H9 (cell line): Measurements from ENCODE around the gene SUPT3H. TPM values are rescaled to one million over a fixed set of nuclear protein-coding genes. Genes with fewer than 3 reads are reported as not detected.

Experiments
- DNase-seq: peaks from one replicate; pipeline ENCODE4 v3.0.0-alpha.2; 2017
- H2AFZ ChIP-seq: one replicate; pipeline ENCODE4 v1.6.1; 2013; ENCODE audit warnings: mild to moderate bottlenecking, low read length, control low read depth, moderate library complexity
- H2AK5ac ChIP-seq: 2 replicates; pipeline ENCODE4 v1.6.1; 2013; ENCODE audit warnings: low read length, control low read depth, mixed read lengths; ENCODE audit not compliant: insufficient read length
- H2BK120ac ChIP-seq: one replicate; pipeline ENCODE4 v1.6.1; 2013; ENCODE audit warnings: low read depth, mild to moderate bottlenecking, low read length, control low read depth, inconsistent platforms; ENCODE audit not compliant: poor library complexity, severe bottlenecking
- H2BK12ac ChIP-seq: 2 replicates; pipeline ENCODE4 v1.6.1; 2013; ENCODE audit warnings: low read length, control low read depth, mixed read lengths, low read depth; ENCODE audit not compliant: insufficient read length
- H2BK15ac ChIP-seq: 2 replicates; pipeline ENCODE4 v1.6.1; 2013; ENCODE audit warnings: low read depth, low read length, control low read depth
- H2BK20ac ChIP-seq: one replicate; pipeline ENCODE4 v1.6.1; 2013; ENCODE audit warnings: low read depth, mild to moderate bottlenecking, low read length, control low read depth, inconsistent platforms; ENCODE audit not compliant: poor library complexity, severe bottlenecking
- H2BK5ac ChIP-seq: 2 replicates; pipeline ENCODE4 v1.6.1; 2013; ENCODE audit warnings: low read length, control low read depth, mixed read lengths; ENCODE audit not compliant: insufficient read length
- H3K14ac ChIP-seq: 2 replicates; pipeline ENCODE4 v1.6.1; 2013; ENCODE audit warnings: low read length, control low read depth; ENCODE audit not compliant: insufficient read depth
- H3K18ac ChIP-seq: 2 replicates; pipeline ENCODE4 v1.6.1; 2013; ENCODE audit warnings: low read depth, mild to moderate bottlenecking, mixed read lengths, low read length, control low read depth; ENCODE audit not compliant: insufficient read length
- H3K23ac ChIP-seq: 2 replicates; pipeline ENCODE4 v1.6.1; 2013; ENCODE audit warnings: low read length, control low read depth, mixed read lengths, low read depth; ENCODE audit not compliant: insufficient read length
- H3K23me2 ChIP-seq: 2 replicates; pipeline ENCODE4 v1.6.1; 2013; ENCODE audit warnings: low read depth, mild to moderate bottlenecking, mixed read lengths, low read length, control low read depth; ENCODE audit not compliant: insufficient read length, poor library complexity, severe bottlenecking
- H3K27ac ChIP-seq: 2 replicates; pipeline ENCODE4 v1.5.1; 2013; ENCODE audit warnings: low read length, control low read depth, mixed read lengths, low read depth; ENCODE audit not compliant: insufficient read length
- H3K27me3 ChIP-seq: 2 replicates; pipeline ENCODE4 v1.6.1; 2013; ENCODE audit warnings: low read length, control low read depth, inconsistent platforms; ENCODE audit not compliant: insufficient read depth
- H3K4ac ChIP-seq: 2 replicates; pipeline ENCODE4 v1.6.1; 2013; ENCODE audit warnings: low read depth, mild to moderate bottlenecking, control low read depth, inconsistent platforms, low read length, moderate library complexity
- H3K4me1 ChIP-seq: 2 replicates; pipeline ENCODE4 v1.6.1; 2013; ENCODE audit warnings: low read length, control low read depth, inconsistent platforms; ENCODE audit not compliant: insufficient read depth
- H3K4me2 ChIP-seq: 2 replicates; pipeline ENCODE4 v1.6.1; 2013; ENCODE audit warnings: low read length, control low read depth, mixed read lengths; ENCODE audit not compliant: insufficient read length, insufficient read depth
- H3K56ac ChIP-seq: 2 replicates; pipeline ENCODE4 v1.6.1; 2013; ENCODE audit warnings: low read depth, mild to moderate bottlenecking, mixed read lengths, low read length, control low read depth; ENCODE audit not compliant: insufficient read length
- H3K79me1 ChIP-seq: 2 replicates; pipeline ENCODE4 v1.6.1; 2013; ENCODE audit warnings: low read depth, mild to moderate bottlenecking, moderate library complexity, low read length, control low read depth, inconsistent platforms; ENCODE audit not compliant: insufficient read depth, poor library complexity, severe bottlenecking
- H3K79me2 ChIP-seq: 2 replicates; pipeline ENCODE4 v1.6.1; 2013; ENCODE audit warnings: low read length, control low read depth, inconsistent platforms; ENCODE audit not compliant: insufficient read depth
- H3K9ac ChIP-seq: 2 replicates; pipeline ENCODE4 v1.6.1; 2013; ENCODE audit warnings: low read length, control low read depth, mixed read lengths; ENCODE audit not compliant: insufficient read length; ENCODE audit errors: extremely low read depth
- H3K9me3 ChIP-seq: one replicate; pipeline ENCODE4 v1.6.1; 2013; ENCODE audit warnings: low read depth, low read length, inconsistent platforms; ENCODE audit not compliant: control insufficient read depth
- H3T11ph ChIP-seq: one replicate; pipeline ENCODE4 v1.6.1; 2013; ENCODE audit warnings: mild to moderate bottlenecking, low read length, control low read depth, inconsistent platforms
- H4K20me1 ChIP-seq: one replicate; pipeline ENCODE4 v1.6.1; 2013; ENCODE audit not compliant: control insufficient read depth, insufficient read length, insufficient read depth
- H4K5ac ChIP-seq: 2 replicates; pipeline ENCODE4 v1.6.1; 2013; ENCODE audit warnings: low read depth, mild to moderate bottlenecking, mixed read lengths, low read length, control low read depth; ENCODE audit not compliant: insufficient read length
- H4K8ac ChIP-seq: replicated peaks from 2 replicates; pipeline ENCODE4 v1.6.1; 2013; ENCODE audit warnings: low read length, control low read depth, mixed read lengths, low read depth; ENCODE audit not compliant: insufficient read length
- H4K91ac ChIP-seq: 2 replicates; pipeline ENCODE4 v1.6.1; 2013; ENCODE audit warnings: low read depth, mild to moderate bottlenecking, moderate library complexity, mixed read lengths, low read length, control low read depth; ENCODE audit not compliant: insufficient read length
- H3K27ac Mint-ChIP-seq, 3 experiments: 2 replicates in 2 of 3; 3 replicates in 1 of 3; pipeline ENCODE4 v1.8.0; 2020 to 2021; ENCODE audit warnings: mixed read lengths in 3 of 3, mild to moderate bottlenecking in 1 of 3, moderate library complexity in 1 of 3
- H3K27me3 Mint-ChIP-seq: 2 replicates; pipeline ENCODE4 v1.8.0; 2021; ENCODE audit warnings: low read depth, mild to moderate bottlenecking, moderate library complexity, mixed read lengths
- H3K36me3 Mint-ChIP-seq, 3 experiments: 2 replicates in 2 of 3; 3 replicates in 1 of 3; pipeline ENCODE4 v1.8.0; 2020 to 2021; ENCODE audit warnings: low read depth in 3 of 3, mixed read lengths in 3 of 3; ENCODE audit not compliant: insufficient read depth in 1 of 3
- H3K4me1 Mint-ChIP-seq, 2 experiments: 2 replicates each; pipeline ENCODE4 v1.8.0; 2020; ENCODE audit warnings: mixed read lengths in 2 of 2
- H3K4me3 Mint-ChIP-seq, 2 experiments: 2 replicates in 1 of 2; 3 replicates in 1 of 2; pipeline ENCODE4 v1.8.0; 2020 to 2021; ENCODE audit warnings: mild to moderate bottlenecking in 2 of 2, mixed read lengths in 2 of 2, moderate library complexity in 1 of 2
- H3K9me3 Mint-ChIP-seq, 2 experiments: 2 replicates in 1 of 2; 3 replicates in 1 of 2; pipeline ENCODE4 v1.8.0; 2020; ENCODE audit warnings: mild to moderate bottlenecking in 2 of 2, mixed read lengths in 2 of 2, moderate library complexity in 1 of 2
- total RNA-seq: library from RNA; stranded (reverse); gene quantifications from 2 replicates; pipeline ENCODE4 v1.2.1, GENCODE V29; 2021
- TF ChIP-seq, protein P1 (sequence below): fragments of 200-600 bp; sonication (generic); conservative IDR thresholded peaks from 3 replicates; pipeline ENCODE4 v1.8.0; 2021; ENCODE audit warnings: antibody characterized with exemption, mild to moderate bottlenecking

SUPT3H gene
- total RNA-seq, 1 experiment from 2014 or later: 22.5 TPM

DNA sequence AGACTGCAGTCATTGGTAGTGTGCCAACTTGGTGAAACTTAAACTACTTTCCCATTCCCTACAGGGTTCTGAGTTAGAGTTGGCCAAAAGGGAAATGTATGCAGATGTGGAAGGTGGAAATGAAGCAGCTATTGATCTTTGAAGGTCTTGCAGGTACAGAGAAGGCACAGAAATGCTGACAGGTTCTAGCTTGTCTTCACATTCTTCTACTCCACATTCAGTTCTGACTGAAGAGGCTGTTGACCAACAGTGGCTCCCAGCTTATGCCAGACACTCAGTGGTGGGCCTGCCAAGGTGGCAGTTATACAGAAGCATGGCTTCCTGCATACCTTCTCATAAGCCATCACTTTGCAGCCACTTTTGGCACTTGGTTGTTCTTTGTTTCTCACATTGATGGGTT is 566.3 kb downstream of the SUPT3H start:
- Mint-ChIP-seq H3K4me3 (no peak overlapping the region), H3K27ac (no peak overlapping the region), H3K36me3 (peaks cover 0 to 1% (median under 1%) of the 10 kb centered on the region in 3 experiments; a peak in 2 of 7 replicates), H3K27me3 (no peaks in the 10 kb centered on the region), H3K9me3 (peaks cover 0 to 1% of the 10 kb centered on the region in 2 experiments; a peak in 1 of 5 replicates), H3K4me1 (peaks cover 8% of the 10 kb centered on the region in 2 experiments)
- TF ChIP-seq, protein P1, sequence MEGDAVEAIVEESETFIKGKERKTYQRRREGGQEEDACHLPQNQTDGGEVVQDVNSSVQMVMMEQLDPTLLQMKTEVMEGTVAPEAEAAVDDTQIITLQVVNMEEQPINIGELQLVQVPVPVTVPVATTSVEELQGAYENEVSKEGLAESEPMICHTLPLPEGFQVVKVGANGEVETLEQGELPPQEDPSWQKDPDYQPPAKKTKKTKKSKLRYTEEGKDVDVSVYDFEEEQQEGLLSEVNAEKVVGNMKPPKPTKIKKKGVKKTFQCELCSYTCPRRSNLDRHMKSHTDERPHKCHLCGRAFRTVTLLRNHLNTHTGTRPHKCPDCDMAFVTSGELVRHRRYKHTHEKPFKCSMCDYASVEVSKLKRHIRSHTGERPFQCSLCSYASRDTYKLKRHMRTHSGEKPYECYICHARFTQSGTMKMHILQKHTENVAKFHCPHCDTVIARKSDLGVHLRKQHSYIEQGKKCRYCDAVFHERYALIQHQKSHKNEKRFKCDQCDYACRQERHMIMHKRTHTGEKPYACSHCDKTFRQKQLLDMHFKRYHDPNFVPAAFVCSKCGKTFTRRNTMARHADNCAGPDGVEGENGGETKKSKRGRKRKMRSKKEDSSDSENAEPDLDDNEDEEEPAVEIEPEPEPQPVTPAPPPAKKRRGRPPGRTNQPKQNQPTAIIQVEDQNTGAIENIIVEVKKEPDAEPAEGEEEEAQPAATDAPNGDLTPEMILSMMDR: no peak
- Histone ChIP-seq H3K79me1 (no peaks in the 10 kb centered on the region), H3K18ac (no peak overlapping the region), H3K27me3 (no peaks in the 10 kb centered on the region), H4K8ac (no peak overlapping the region), H2BK120ac (no peak overlapping the region), H3K27ac (no peak overlapping the region), H2AK5ac (no peak overlapping the region), H2BK12ac (no peak overlapping the region), H3K4me1 (no peaks in the 10 kb centered on the region; the same call in 1 of the 2 replicates), H3K4me2 (no peak overlapping the region), H3T11ph (no peak overlapping the region), H2BK20ac (no peak overlapping the region), H3K23ac (no peak overlapping the region), H2BK15ac (no peak overlapping the region), H2BK5ac (no peak overlapping the region), H4K91ac (no peak overlapping the region), H3K23me2 (no peaks in the 10 kb centered on the region), H3K79me2 (no peaks in the 10 kb centered on the region), H3K9ac (no peak overlapping the region), H3K14ac (no peak overlapping the region), H3K56ac (no peak overlapping the region), H4K20me1 (no peaks in the 10 kb centered on the region), H2AFZ (no peak overlapping the region), H3K9me3 (no peaks in the 10 kb centered on the region), H4K5ac (no peak overlapping the region), H3K4ac (no peak overlapping the region)
- no peak for DNase-seq
